RWPE2 (cell line): ENCODE results near the gene KCNK13.

Experiments used
- ATAC-seq: fragments of 200-7000 bp; cut with Tn5 transposase; 3 replicates; pipeline ENCODE4 v1.9.1; 2021; ENCODE audit warnings: low read depth
- DNase-seq: peaks from one replicate; pipeline ENCODE4 v3.0.0-alpha.2; 2020; ENCODE audit warnings: low spot score
- H3K27ac ChIP-seq: fragments of 450-650 bp; 2 replicates; pipeline ENCODE4 v1.5.1; 2017; ENCODE audit warnings: mild to moderate bottlenecking; ENCODE audit not compliant: poor library complexity, severe bottlenecking
- H3K27me3 ChIP-seq: fragments of 250-450 bp; sonication (Bioruptor Pico); 2 replicates; pipeline ENCODE4 v1.5.1; 2021; ENCODE audit warnings: mild to moderate bottlenecking, moderate library complexity; ENCODE audit not compliant: insufficient read depth, poor library complexity, severe bottlenecking
- H3K36me3 ChIP-seq: fragments of 250-450 bp; sonication (Bioruptor Pico); 2 replicates; pipeline ENCODE4 v1.5.1; 2020; ENCODE audit warnings: low read depth, mild to moderate bottlenecking, moderate library complexity
- H3K4me1 ChIP-seq: fragments of 250-450 bp; sonication (Bioruptor Pico); 2 replicates; pipeline ENCODE4 v1.5.1; 2021; ENCODE audit warnings: mild to moderate bottlenecking, moderate library complexity; ENCODE audit not compliant: insufficient read depth, poor library complexity, severe bottlenecking
- H3K4me3 ChIP-seq: fragments of 250-450 bp; sonication (Bioruptor Pico); 2 replicates; pipeline ENCODE4 v1.5.1; 2021; ENCODE audit warnings: mild to moderate bottlenecking, moderate library complexity; ENCODE audit not compliant: severe bottlenecking
- H3K9me3 ChIP-seq: fragments of 250-450 bp; sonication (Bioruptor Pico); 2 replicates; pipeline ENCODE4 v1.5.1; 2021; ENCODE audit warnings: mild to moderate bottlenecking, moderate library complexity; ENCODE audit not compliant: severe bottlenecking
- TF ChIP-seq, protein P1 (sequence below): fragments of 450-650 bp; IDR thresholded peaks from one replicate; pipeline ENCODE4 v1.5.1; 2017; ENCODE audit warnings: mild to moderate bottlenecking, moderate library complexity; ENCODE audit not compliant: poor library complexity, severe bottlenecking

Gene KCNK13

DNA sequence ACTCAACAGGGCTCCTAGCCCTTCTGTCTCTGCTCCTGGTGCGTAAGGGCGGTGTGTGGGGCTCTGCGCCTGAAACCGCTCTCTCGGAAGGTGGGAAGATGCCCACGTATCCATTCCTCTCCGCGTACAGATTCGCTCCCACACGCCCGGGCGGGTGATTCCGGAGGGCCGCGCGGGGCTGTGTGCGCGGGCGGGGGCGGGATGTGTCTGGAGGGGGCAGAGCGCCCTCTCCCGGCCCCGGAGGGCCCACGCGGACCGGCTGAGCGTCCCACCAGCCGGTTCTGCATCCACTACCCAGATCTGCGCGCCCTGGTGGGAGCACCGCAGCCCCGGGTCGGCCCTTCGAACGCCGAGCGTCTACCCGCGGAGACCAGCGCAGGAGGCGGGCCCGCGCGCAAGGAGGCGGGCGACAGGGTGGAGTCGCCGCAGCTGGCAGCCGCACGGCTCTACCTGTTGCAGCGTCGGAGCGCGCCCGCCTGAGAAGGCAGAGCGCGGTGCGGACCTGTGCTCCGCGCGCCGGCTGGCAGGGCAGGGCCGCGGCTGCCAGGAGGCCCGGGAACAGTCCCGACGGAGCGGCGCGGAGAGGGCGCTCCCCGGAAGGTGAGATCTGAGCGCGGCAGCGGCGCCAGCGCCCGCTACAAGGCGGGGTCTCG is 1.4 kb upstream of the KCNK13 start:
- Histone ChIP-seq H3K4me1 (no peaks in the 10 kb centered on the region), H3K9me3 (no peaks in the 10 kb centered on the region), H3K36me3 (no peaks in the 10 kb centered on the region), H3K27ac (no peak overlapping the region), H3K4me3 (peak overlapping the region; percentile 21), H3K27me3 (peaks cover 87% of the 10 kb centered on the region)
- TF ChIP-seq, protein P1, sequence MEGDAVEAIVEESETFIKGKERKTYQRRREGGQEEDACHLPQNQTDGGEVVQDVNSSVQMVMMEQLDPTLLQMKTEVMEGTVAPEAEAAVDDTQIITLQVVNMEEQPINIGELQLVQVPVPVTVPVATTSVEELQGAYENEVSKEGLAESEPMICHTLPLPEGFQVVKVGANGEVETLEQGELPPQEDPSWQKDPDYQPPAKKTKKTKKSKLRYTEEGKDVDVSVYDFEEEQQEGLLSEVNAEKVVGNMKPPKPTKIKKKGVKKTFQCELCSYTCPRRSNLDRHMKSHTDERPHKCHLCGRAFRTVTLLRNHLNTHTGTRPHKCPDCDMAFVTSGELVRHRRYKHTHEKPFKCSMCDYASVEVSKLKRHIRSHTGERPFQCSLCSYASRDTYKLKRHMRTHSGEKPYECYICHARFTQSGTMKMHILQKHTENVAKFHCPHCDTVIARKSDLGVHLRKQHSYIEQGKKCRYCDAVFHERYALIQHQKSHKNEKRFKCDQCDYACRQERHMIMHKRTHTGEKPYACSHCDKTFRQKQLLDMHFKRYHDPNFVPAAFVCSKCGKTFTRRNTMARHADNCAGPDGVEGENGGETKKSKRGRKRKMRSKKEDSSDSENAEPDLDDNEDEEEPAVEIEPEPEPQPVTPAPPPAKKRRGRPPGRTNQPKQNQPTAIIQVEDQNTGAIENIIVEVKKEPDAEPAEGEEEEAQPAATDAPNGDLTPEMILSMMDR: peak; percentile 67
- DNase-seq (peak; percentile 68), ATAC-seq (peak; percentile 87)

DNA sequence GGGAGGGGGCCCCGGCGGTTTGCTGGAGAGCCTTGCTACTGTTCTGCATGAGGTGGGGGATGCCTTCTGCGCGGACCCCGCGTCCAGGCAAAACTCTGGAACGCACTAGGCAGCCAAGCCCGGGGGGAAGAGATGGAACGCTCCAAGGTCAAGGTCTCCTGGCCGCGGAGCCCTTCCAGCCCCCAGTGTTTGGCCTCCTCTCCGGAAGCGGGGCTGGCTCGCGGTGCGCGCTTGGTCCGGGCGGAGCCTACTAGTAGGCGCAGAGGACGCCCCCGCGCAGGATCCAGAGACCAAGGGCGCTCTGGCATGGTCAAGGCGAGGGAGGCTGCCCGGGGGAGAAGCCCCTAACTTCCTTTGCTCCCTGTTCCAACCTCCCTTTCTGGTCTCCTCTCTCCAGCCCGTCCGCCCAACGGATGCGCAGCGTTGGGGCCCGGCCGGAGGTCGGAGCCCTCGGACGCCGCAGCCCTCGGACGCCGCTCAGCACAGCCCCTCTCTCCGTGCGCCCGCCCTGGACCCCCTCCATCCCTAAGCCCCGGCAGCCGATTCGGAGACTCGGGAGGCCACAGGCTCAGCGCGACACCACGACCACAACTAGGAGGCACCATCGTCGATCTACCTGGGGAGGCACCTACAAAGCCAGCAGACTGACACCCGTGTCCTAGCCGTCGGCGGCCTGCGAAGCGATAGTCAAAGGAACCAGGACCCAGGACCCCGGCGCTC is 669 bp upstream of the KCNK13 start:
- Histone ChIP-seq H3K9me3 (no peaks in the 10 kb centered on the region), H3K36me3 (no peaks in the 10 kb centered on the region), H3K27ac (no peak overlapping the region), H3K27me3 (peaks cover 85% of the 10 kb centered on the region), H3K4me1 (no peaks in the 10 kb centered on the region), H3K4me3 (peak overlapping the region; percentile 21)
- TF ChIP-seq, protein P1: no peak
- peak; percentile 73 for DNase-seq
- peak; percentile 9; the same call in 2 of the 3 replicates for ATAC-seq

DNA sequence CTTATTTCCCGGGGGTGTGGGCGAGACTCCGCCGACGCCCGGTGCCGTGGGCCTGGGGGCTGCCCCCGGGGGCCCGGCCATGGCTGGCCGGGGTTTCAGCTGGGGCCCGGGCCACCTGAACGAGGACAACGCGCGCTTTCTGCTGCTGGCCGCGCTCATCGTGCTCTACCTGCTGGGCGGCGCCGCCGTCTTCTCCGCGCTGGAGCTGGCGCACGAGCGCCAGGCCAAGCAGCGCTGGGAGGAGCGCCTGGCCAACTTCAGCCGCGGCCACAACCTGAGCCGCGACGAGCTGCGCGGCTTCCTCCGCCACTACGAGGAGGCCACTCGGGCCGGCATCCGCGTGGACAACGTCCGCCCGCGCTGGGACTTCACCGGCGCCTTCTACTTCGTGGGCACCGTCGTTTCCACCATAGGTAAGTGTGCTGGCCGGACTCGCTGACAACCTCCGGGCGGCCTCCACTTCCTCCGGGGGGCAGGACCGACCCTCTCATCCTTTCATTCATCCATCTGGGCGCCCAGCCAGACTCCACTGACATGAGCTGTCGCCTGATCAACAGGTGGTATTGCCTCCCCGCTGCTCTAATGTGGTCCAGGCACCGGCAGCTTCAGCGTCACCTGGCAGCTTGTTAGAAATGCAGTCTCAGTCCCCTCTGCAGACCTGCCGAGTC is 467 bp downstream of the KCNK13 start:
- Histone ChIP-seq H3K4me3 (peak overlapping the region; percentile 10), H3K36me3 (no peaks in the 10 kb centered on the region), H3K9me3 (no peaks in the 10 kb centered on the region), H3K27me3 (peaks cover 82% of the 10 kb centered on the region), H3K27ac (no peak overlapping the region), H3K4me1 (no peaks in the 10 kb centered on the region)
- DNase-seq (peak; percentile 59), ATAC-seq (peak; percentile 62)
- TF ChIP-seq, protein P1: no peak

DNA sequence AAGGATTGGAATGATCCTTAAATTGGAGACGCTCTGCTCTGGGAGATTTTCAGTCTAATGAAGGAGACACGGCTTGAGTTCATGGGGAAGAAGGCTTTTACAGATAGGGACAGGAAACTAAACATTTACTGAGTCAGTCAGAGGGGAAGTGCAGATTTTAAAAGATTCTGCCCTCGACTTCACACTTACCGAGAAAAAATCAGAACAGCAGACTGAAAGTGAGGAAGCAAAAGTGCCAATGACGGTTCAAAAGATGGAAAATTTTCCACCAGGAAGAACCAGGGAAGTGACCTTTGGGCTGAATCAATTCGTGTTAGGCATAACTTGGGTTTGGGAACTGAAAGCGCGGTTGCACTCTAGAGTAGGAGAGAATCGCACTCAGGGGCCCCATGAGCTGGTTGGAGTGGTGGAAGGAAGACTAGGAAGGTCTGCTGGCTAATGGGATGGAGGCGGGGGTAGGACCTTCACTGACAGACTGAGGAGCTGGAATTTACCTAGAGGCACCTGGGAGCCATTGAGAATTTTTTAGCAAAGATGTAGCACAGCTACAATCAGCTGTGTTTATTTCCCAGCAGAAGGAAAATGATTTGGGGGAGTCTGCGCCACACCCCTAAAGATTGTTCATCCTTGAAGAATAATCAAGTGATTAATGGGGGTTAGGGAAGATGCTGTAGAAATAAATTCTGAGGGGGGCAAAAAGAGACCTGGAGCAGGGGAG is 1.2 kb downstream of the KCNK13 start:
- TF ChIP-seq, protein P1: no peak
- H3K4me1 ChIP-seq: no peaks in the 10 kb centered on the region
- H3K36me3 ChIP-seq: no peaks in the 10 kb centered on the region
- no peak overlapping the region for H3K27ac ChIP-seq
- peaks cover 79% of the 10 kb centered on the region for H3K27me3 ChIP-seq
- DNase-seq (no peak), ATAC-seq (no peak)
- H3K4me3 ChIP-seq: no peak overlapping the region
- no peaks in the 10 kb centered on the region for H3K9me3 ChIP-seq
